ENCODE measurements around the gene TBC1D10A.

The TBC1D10A gene

GRCh38 chr22:30245181-30245984 lies 81.4 kb downstream of the TBC1D10A start:
- no peak for DNase-seq

GRCh38 chr22:30244641-30245040 lies 82.1 kb downstream of the TBC1D10A start:
- DNase-seq: no peak

- DNase-seq: no peak
Observed at GRCh38 chr22:30244066-30244465, 82.7 kb downstream of the TBC1D10A start.

- no peak for DNase-seq
Observed at GRCh38 chr22:30243661-30244060, 83.1 kb downstream of the TBC1D10A start.

Data from CD4-positive, alpha-beta T cell treated with Interferon gamma for 1 hour (primary cell).